ENCODE data around the gene CACFD1. TPM values are rescaled to one million over a fixed set of nuclear protein-coding genes. Genes with fewer than 3 reads are reported as not detected.

The CACFD1 gene
- total RNA-seq, 1 experiment from 2014 or later, result 22.5 TPM

GRCh38 chr9:133429641-133430161, 30.1 kb upstream of the CACFD1 start (continued):
- TF ChIP-seq ATF2 (CRISPR knock-in tag; IDR thresholded peaks at IDR 0.05; ENCODE audit: borderline replicate concordance, low read depth) (0 out of 2 replicates have a peak, but pooled peaks have one; percentile 14), NR1H2 (CRISPR knock-in tag; IDR thresholded peaks at IDR 0.05) (no peak), AFF4 (CRISPR knock-in tag; IDR thresholded peaks at IDR 0.05; ENCODE audit: borderline replicate concordance) (no peak), CDX4 (CRISPR knock-in tag; IDR thresholded peaks at IDR 0.05; ENCODE audit: borderline replicate concordance) (no peak), ZNF138 (CRISPR knock-in tag; conservative IDR thresholded peaks at IDR 0.05) (no peak), USF2 (CRISPR knock-in tag; IDR thresholded peaks at IDR 0.05) (peak; percentile 14; the same call in 1 of the 2 replicates), ARID4B (CRISPR knock-in tag; IDR thresholded peaks at IDR 0.05; ENCODE audit: borderline replicate concordance) (peak; percentile 33; the same call in 1 of the 2 replicates), FOXP1 (CRISPR knock-in tag; IDR thresholded peaks at IDR 0.05; ENCODE audit: borderline replicate concordance) (peak; percentile 94), HMGXB4 (CRISPR knock-in tag; IDR thresholded peaks at IDR 0.05) (peak; percentile 92), ZBTB21 (CRISPR knock-in tag; IDR thresholded peaks at IDR 0.05; ENCODE audit: borderline replicate concordance) (0 out of 2 replicates have a peak, but pooled peaks have one; percentile 49)

- ChIA-PET CTCF (interaction anchor here (0.8 to 1.6 kb wide), 6 partner anchors 8 to 244 kb away, joined by 3 to 16 read pairs (median 4); partner anchors contain the start of gene CACFD1), POLR2A (interaction anchor here (0.7 to 1.0 kb wide), 4 partner anchors 12 to 367 kb away, joined by 3 to 4 read pairs (median 4); partner anchors contain the start of genes CACFD1 and SURF1)
- ATAC-seq (no peak), DNase-seq (ENCODE audit: low spot score) (no peak)
- Mint-ChIP-seq H3K4me3 (peak overlapping the region; percentile 51), H3K9me3 (peaks cover 8% of the 10 kb centered on the region), H3K27ac (no peak overlapping the region), H3K36me3 (peaks cover 10% of the 10 kb centered on the region), H3K4me1 (peaks cover 3% of the 10 kb centered on the region; the same call in 1 of the 2 replicates), H3K27me3 (ENCODE audit: low read depth) (peaks cover 20% of the 10 kb centered on the region)
- no peak for TF ChIP-seq ERG (CRISPR knock-in tag; IDR thresholded peaks at IDR 0.05)
- TF ChIP-seq HMGA2 (CRISPR knock-in tag; IDR thresholded peaks at IDR 0.05), result no peak
These were observed 29.5 kb upstream of the CACFD1 start for GRCh38 chr9:133430244-133430643.

Data from WTC11 (cell line).